H1 (cell line): ENCODE results near the gene RAET1G. TPM values are rescaled to one million over a fixed set of nuclear protein-coding genes. Genes with fewer than 3 reads are reported as not detected.

Experiments
- BACH1 ChIP-seq: IDR thresholded peaks from 2 replicates; pipeline ENCODE4 v1.6.1; 2012; ENCODE audit warnings: low read length, improper control_type of control experiment
- CREB1 ChIP-seq: IDR thresholded peaks from 2 replicates; pipeline ENCODE4 v1.6.1; 2012; ENCODE audit warnings: inconsistent platforms
- CTBP2 ChIP-seq: IDR thresholded peaks from 2 replicates; pipeline ENCODE4 v1.7.0; 2011; ENCODE audit warnings: borderline replicate concordance, mild to moderate bottlenecking, moderate library complexity, mixed read lengths, low read length; ENCODE audit not compliant: insufficient read depth, insufficient read length
- GTF2F1 ChIP-seq: IDR thresholded peaks from 2 replicates; pipeline ENCODE4 v1.6.1; 2012; ENCODE audit warnings: low read depth, low read length, improper control_type of control experiment, borderline replicate concordance
- JUND ChIP-seq: IDR thresholded peaks from 2 replicates; pipeline ENCODE4 v1.6.1; 2011; ENCODE audit warnings: mild to moderate bottlenecking, improper control_type of control experiment, low read length
- RNF2 ChIP-seq: fragments of 200-900, 300-1000 bp; sonication (generic); IDR thresholded peaks from 2 replicates; pipeline ENCODE4 v1.7.1; 2016; ENCODE audit warnings: borderline replicate concordance, low read depth, mild to moderate bottlenecking, antibody characterized with exemption, low read length; ENCODE audit not compliant: poor library complexity, severe bottlenecking; ENCODE audit errors: missing control alignments
- SP1 ChIP-seq: IDR thresholded peaks from 2 replicates; pipeline ENCODE4 v1.6.1; 2011; ENCODE audit warnings: low read depth, low read length
- polyA plus RNA-seq, 7 experiments: library from polyadenylated mRNA; depleted of rRNA in 3 of 7; stranded (reverse) in 5 of 7; unstranded in 2 of 7; fragments of >200 nt in 5 of 7; fragments of 200-250 nt in 2 of 7; gene quantifications; 1 replicate in 5 of 7; 2 replicates in 1 of 7; 4 replicates in 1 of 7; pipeline versions ENCODE4 v1.2.1 to v1.2.3, GENCODE V29; 2011 to 2013; ENCODE audit warnings: missing spikeins in 2 of 7, mixed read lengths in 2 of 7
- total RNA-seq: library from RNA; stranded (reverse); fragmentation: NEBNext Ultra II Directional; extraction: Animal tissue kit (Norgen Biotek cat#: 25700); gene quantifications from 2 replicates; pipeline ENCODE4 v1.2.1, GENCODE V29; 2021
- TF ChIP-seq, protein P1 (sequence below): IDR thresholded peaks from 2 replicates; pipeline ENCODE4 v1.6.1; 2011; ENCODE audit warnings: low read length, improper control_type of control experiment
- TF ChIP-seq, protein P2 (sequence below): fragments of 300-600 bp; sonication (generic); IDR thresholded peaks from 2 replicates; pipeline ENCODE4 v1.7.1; 2012; ENCODE audit warnings: low read length, moderate library complexity, mild to moderate bottlenecking, inconsistent platforms; ENCODE audit not compliant: insufficient replicate concordance

Gene RAET1G
- total and polyA plus RNA-seq, 2 of the 8 experiments (the other 6 are each of a cell fraction or from before 2014, with no cell fraction given): 0.08 TPM; not detected in 1

GRCh38 chr6:149913540-149914240, 9.2 kb downstream of the RAET1G start (continued):
- TF ChIP-seq, protein P1, sequence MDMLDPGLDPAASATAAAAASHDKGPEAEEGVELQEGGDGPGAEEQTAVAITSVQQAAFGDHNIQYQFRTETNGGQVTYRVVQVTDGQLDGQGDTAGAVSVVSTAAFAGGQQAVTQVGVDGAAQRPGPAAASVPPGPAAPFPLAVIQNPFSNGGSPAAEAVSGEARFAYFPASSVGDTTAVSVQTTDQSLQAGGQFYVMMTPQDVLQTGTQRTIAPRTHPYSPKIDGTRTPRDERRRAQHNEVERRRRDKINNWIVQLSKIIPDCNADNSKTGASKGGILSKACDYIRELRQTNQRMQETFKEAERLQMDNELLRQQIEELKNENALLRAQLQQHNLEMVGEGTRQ: no peak
- TF ChIP-seq, protein P2, sequence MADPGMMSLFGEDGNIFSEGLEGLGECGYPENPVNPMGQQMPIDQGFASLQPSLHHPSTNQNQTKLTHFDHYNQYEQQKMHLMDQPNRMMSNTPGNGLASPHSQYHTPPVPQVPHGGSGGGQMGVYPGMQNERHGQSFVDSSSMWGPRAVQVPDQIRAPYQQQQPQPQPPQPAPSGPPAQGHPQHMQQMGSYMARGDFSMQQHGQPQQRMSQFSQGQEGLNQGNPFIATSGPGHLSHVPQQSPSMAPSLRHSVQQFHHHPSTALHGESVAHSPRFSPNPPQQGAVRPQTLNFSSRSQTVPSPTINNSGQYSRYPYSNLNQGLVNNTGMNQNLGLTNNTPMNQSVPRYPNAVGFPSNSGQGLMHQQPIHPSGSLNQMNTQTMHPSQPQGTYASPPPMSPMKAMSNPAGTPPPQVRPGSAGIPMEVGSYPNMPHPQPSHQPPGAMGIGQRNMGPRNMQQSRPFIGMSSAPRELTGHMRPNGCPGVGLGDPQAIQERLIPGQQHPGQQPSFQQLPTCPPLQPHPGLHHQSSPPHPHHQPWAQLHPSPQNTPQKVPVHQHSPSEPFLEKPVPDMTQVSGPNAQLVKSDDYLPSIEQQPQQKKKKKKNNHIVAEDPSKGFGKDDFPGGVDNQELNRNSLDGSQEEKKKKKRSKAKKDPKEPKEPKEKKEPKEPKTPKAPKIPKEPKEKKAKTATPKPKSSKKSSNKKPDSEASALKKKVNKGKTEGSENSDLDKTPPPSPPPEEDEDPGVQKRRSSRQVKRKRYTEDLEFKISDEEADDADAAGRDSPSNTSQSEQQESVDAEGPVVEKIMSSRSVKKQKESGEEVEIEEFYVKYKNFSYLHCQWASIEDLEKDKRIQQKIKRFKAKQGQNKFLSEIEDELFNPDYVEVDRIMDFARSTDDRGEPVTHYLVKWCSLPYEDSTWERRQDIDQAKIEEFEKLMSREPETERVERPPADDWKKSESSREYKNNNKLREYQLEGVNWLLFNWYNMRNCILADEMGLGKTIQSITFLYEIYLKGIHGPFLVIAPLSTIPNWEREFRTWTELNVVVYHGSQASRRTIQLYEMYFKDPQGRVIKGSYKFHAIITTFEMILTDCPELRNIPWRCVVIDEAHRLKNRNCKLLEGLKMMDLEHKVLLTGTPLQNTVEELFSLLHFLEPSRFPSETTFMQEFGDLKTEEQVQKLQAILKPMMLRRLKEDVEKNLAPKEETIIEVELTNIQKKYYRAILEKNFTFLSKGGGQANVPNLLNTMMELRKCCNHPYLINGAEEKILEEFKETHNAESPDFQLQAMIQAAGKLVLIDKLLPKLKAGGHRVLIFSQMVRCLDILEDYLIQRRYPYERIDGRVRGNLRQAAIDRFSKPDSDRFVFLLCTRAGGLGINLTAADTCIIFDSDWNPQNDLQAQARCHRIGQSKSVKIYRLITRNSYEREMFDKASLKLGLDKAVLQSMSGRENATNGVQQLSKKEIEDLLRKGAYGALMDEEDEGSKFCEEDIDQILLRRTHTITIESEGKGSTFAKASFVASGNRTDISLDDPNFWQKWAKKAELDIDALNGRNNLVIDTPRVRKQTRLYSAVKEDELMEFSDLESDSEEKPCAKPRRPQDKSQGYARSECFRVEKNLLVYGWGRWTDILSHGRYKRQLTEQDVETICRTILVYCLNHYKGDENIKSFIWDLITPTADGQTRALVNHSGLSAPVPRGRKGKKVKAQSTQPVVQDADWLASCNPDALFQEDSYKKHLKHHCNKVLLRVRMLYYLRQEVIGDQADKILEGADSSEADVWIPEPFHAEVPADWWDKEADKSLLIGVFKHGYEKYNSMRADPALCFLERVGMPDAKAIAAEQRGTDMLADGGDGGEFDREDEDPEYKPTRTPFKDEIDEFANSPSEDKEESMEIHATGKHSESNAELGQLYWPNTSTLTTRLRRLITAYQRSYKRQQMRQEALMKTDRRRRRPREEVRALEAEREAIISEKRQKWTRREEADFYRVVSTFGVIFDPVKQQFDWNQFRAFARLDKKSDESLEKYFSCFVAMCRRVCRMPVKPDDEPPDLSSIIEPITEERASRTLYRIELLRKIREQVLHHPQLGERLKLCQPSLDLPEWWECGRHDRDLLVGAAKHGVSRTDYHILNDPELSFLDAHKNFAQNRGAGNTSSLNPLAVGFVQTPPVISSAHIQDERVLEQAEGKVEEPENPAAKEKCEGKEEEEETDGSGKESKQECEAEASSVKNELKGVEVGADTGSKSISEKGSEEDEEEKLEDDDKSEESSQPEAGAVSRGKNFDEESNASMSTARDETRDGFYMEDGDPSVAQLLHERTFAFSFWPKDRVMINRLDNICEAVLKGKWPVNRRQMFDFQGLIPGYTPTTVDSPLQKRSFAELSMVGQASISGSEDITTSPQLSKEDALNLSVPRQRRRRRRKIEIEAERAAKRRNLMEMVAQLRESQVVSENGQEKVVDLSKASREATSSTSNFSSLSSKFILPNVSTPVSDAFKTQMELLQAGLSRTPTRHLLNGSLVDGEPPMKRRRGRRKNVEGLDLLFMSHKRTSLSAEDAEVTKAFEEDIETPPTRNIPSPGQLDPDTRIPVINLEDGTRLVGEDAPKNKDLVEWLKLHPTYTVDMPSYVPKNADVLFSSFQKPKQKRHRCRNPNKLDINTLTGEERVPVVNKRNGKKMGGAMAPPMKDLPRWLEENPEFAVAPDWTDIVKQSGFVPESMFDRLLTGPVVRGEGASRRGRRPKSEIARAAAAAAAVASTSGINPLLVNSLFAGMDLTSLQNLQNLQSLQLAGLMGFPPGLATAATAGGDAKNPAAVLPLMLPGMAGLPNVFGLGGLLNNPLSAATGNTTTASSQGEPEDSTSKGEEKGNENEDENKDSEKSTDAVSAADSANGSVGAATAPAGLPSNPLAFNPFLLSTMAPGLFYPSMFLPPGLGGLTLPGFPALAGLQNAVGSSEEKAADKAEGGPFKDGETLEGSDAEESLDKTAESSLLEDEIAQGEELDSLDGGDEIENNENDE: no peak
- TF ChIP-seq SP1 (no peak), CREB1 (no peak), JUND (no peak), CTBP2 (no peak), BACH1 (no peak), GTF2F1 (no peak), RNF2 (no peak)
